Smooth muscle cell (in vitro differentiated cells): ENCODE results near the gene TTC4. TPM values are rescaled to one million over a fixed set of nuclear protein-coding genes. Genes with fewer than 3 reads are reported as not detected.

Experiments used
- DNase-seq: peaks from one replicate; lab custom pipeline; 2025; ENCODE audit not compliant: unreplicated experiment; lab: John Stamatoyannopoulos, UW
- H2AFZ ChIP-seq: fragments of 200-600 bp; sonication (generic); 2 replicates; pipeline ENCODE4 v1.6.0; 2016; ENCODE audit warnings: antibody characterized with exemption, low read depth, mild to moderate bottlenecking
- H3F3A ChIP-seq: fragments of 200-600 bp; sonication (generic); 2 replicates; pipeline ENCODE4 v1.6.0; 2017; ENCODE audit warnings: antibody characterized with exemption, low read depth
- H3K27ac ChIP-seq: fragments of 200-600 bp; sonication (generic); 2 replicates; pipeline ENCODE4 v1.5.1; 2016; ENCODE audit warnings: low read depth, mild to moderate bottlenecking
- H3K27me3 ChIP-seq: fragments of 200-600 bp; sonication (generic); 2 replicates; pipeline ENCODE4 v1.6.1; 2016; ENCODE audit warnings: low read depth, mild to moderate bottlenecking
- H3K36me3 ChIP-seq: fragments of 200-600 bp; sonication (generic); 2 replicates; pipeline ENCODE4 v1.5.1; 2016; ENCODE audit warnings: low read depth
- H3K4me1 ChIP-seq: fragments of 200-600 bp; sonication (generic); 2 replicates; pipeline ENCODE4 v1.5.1; 2016; ENCODE audit warnings: low read depth
- H3K4me2 ChIP-seq: fragments of 200-600 bp; sonication (generic); 2 replicates; pipeline ENCODE4 v1.6.0; 2016; ENCODE audit warnings: mild to moderate bottlenecking
- H3K4me3 ChIP-seq: fragments of 200-600 bp; sonication (generic); 2 replicates; pipeline ENCODE4 v1.5.1; 2016; ENCODE audit warnings: mild to moderate bottlenecking
- H3K79me2 ChIP-seq: fragments of 200-600 bp; sonication (generic); 2 replicates; pipeline ENCODE4 v1.6.0; 2016; ENCODE audit warnings: low read depth, mild to moderate bottlenecking
- H3K9ac ChIP-seq: fragments of 200-600 bp; sonication (generic); 2 replicates; pipeline ENCODE4 v1.6.0; 2016; ENCODE audit warnings: low read depth
- H3K9me3 ChIP-seq: fragments of 200-600 bp; sonication (generic); replicated peaks from 2 replicates; pipeline ENCODE4 v1.5.1; 2016; ENCODE audit warnings: low read depth
- H4K20me1 ChIP-seq: fragments of 200-600 bp; sonication (generic); 2 replicates; pipeline ENCODE4 v1.6.0; 2016; ENCODE audit warnings: low read depth
- CTCF ChIP-seq: fragments of 200-600 bp; sonication (generic); IDR thresholded peaks from 2 replicates; pipeline ENCODE4 v1.5.1; 2017; ENCODE audit warnings: borderline replicate concordance, mild to moderate bottlenecking, antibody characterized with exemption; ENCODE audit not compliant: insufficient read depth, poor library complexity, severe bottlenecking
- WGBS: methylation state at CpG from one replicate; pipeline ENCODE4 v1.1.7; 2016; ENCODE audit warnings: low lambda C conversion rate; 5-methylcytosine and 5-hydroxymethylcytosine counted together
- polyA plus RNA-seq: library from polyadenylated mRNA; unstranded; fragments of >200 nt; fragmentation: Nextera tagmentation; extraction: Ambion mirVana; gene quantifications from 2 replicates; pipeline ENCODE4 v1.2.1, GENCODE V29; 2016
- total RNA-seq: library from RNA; depleted of rRNA; stranded (reverse); fragments of >200 nt; gene quantifications from 2 replicates; pipeline ENCODE4 v1.2.3, GENCODE V29; 2014

The TTC4 gene
- total and polyA plus RNA-seq, 2 experiments from 2014 or later, result 14.7 to 27.3 TPM

GRCh38 chr1:54742282-54742681 is 26.6 kb downstream of the TTC4 start:
- H3F3A ChIP-seq, result no peaks in the 10 kb centered on the region
- no peaks in the 10 kb centered on the region for H3K9me3 ChIP-seq
- no peaks in the 10 kb centered on the region for H3K79me2 ChIP-seq
- H3K4me3 ChIP-seq, result no peak overlapping the region
- no peak overlapping the region for H3K4me2 ChIP-seq
- H3K36me3 ChIP-seq, result no peaks in the 10 kb centered on the region
- no peaks in the 10 kb centered on the region for H3K27me3 ChIP-seq
- H4K20me1 ChIP-seq, result no peaks in the 10 kb centered on the region
- no peaks in the 10 kb centered on the region for H3K4me1 ChIP-seq
- H2AFZ ChIP-seq, result no peak overlapping the region
- WGBS, result 95% methylated on average over 4 of the region's 4 CpGs
- no peak overlapping the region for H3K9ac ChIP-seq
- no peak for DNase-seq
- no peak for TF ChIP-seq CTCF
- no peak overlapping the region for H3K27ac ChIP-seq

GRCh38 chr1:54743416-54744226 is 28.0 kb downstream of the TTC4 start:
- no peak for DNase-seq
- H3K27me3 ChIP-seq, result no peaks in the 10 kb centered on the region
- no peaks in the 10 kb centered on the region for H4K20me1 ChIP-seq
- no peaks in the 10 kb centered on the region for H3K9me3 ChIP-seq
- 91% methylated on average over 12 of the region's 12 CpGs for WGBS
- H3K4me1 ChIP-seq, result no peaks in the 10 kb centered on the region
- H3K4me2 ChIP-seq, result no peak overlapping the region
- no peak overlapping the region for H3K9ac ChIP-seq
- no peak for TF ChIP-seq CTCF
- no peaks in the 10 kb centered on the region for H3K36me3 ChIP-seq
- H3K79me2 ChIP-seq, result no peaks in the 10 kb centered on the region
- H3K27ac ChIP-seq, result no peak overlapping the region
- no peak overlapping the region for H2AFZ ChIP-seq
- no peaks in the 10 kb centered on the region for H3F3A ChIP-seq
- H3K4me3 ChIP-seq, result no peak overlapping the region

DNA sequence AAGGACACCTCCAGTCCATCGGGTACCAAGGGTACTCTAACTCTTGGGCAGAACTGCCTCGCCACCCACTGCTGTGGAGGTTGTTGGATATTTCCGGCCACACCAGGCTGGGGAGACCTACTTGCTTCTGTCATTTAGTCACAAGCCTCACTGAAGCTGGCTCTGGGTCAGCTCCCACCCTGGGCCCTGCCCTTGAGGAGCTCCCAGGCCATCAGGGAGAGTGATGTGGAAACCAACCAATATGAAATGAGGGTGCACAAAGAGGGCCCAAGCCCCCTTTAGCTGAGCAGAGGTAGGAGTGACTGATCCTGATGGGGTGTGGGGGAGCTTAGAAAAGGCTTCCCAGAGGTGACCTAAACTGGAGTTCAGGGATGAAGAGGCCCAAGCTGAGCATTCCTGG is 29.0 kb downstream of the TTC4 start:
- Histone ChIP-seq H3K36me3 (no peaks in the 10 kb centered on the region), H3K9me3 (no peaks in the 10 kb centered on the region), H3F3A (no peaks in the 10 kb centered on the region), H3K9ac (no peak overlapping the region), H2AFZ (no peak overlapping the region), H3K4me1 (no peaks in the 10 kb centered on the region), H3K4me3 (no peak overlapping the region), H4K20me1 (no peaks in the 10 kb centered on the region), H3K27ac (no peak overlapping the region), H3K79me2 (no peaks in the 10 kb centered on the region), H3K4me2 (no peak overlapping the region), H3K27me3 (no peaks in the 10 kb centered on the region)
- no peak for DNase-seq
- WGBS, result 98% methylated on average over 3 of the region's 3 CpGs
- no peak for TF ChIP-seq CTCF

- Histone ChIP-seq H4K20me1 (no peaks in the 10 kb centered on the region), H3K4me3 (no peak overlapping the region), H2AFZ (no peak overlapping the region), H3K4me1 (no peaks in the 10 kb centered on the region), H3K27me3 (no peaks in the 10 kb centered on the region), H3K9ac (no peak overlapping the region), H3F3A (no peaks in the 10 kb centered on the region), H3K36me3 (no peaks in the 10 kb centered on the region), H3K27ac (no peak overlapping the region), H3K9me3 (no peaks in the 10 kb centered on the region), H3K79me2 (no peaks in the 10 kb centered on the region), H3K4me2 (no peak overlapping the region)
- TF ChIP-seq CTCF, result no peak
- no peak for DNase-seq
- 93% methylated on average over 6 of the region's 6 CpGs for WGBS
These were observed 29.6 kb downstream of the TTC4 start for GRCh38 chr1:54745274-54745673.
